Calu3 (cell line): ENCODE data around the gene RER1. TPM values are rescaled to one million over a fixed set of nuclear protein-coding genes. Genes with fewer than 3 reads are reported as not detected.

Experiments
- BruUV-seq: library from RNA; stranded (reverse); fragments of 400-500 nt; replicated peaks from 2 replicates; lab custom pipeline; 2021; lab: Mats Ljungman, UMichigan
- CTCF ChIA-PET: fragments of 300-600 bp; sonication (Branson Sonifier 250); formaldehyde crosslinking; loops from one replicate; lab custom pipeline; 2022; ENCODE audit warnings: antibody characterized with exemption; lab: Charles Lee
- DNase-seq: peaks from one replicate; pipeline ENCODE4 v3.0.0; 2022
- H3K27ac Mint-ChIP-seq: one replicate; pipeline ENCODE4 v1.8.0; 2022; ENCODE audit warnings: mixed read lengths; ENCODE audit not compliant: unreplicated experiment
- H3K27me3 Mint-ChIP-seq: one replicate; pipeline ENCODE4 v1.8.0; 2022; ENCODE audit warnings: mixed read lengths; ENCODE audit not compliant: unreplicated experiment
- H3K36me3 Mint-ChIP-seq: one replicate; pipeline ENCODE4 v1.8.0; 2022; ENCODE audit warnings: mild to moderate bottlenecking, moderate library complexity, mixed read lengths; ENCODE audit not compliant: insufficient read depth, unreplicated experiment
- H3K4me1 Mint-ChIP-seq: one replicate; pipeline ENCODE4 v1.8.0; 2022; ENCODE audit warnings: mild to moderate bottlenecking, low read depth, mixed read lengths; ENCODE audit not compliant: unreplicated experiment
- H3K4me3 Mint-ChIP-seq: one replicate; pipeline ENCODE4 v1.8.0; 2022; ENCODE audit warnings: mild to moderate bottlenecking, low read depth, moderate library complexity, mixed read lengths; ENCODE audit not compliant: unreplicated experiment
- H3K9me3 Mint-ChIP-seq: one replicate; pipeline ENCODE4 v1.8.0; 2022; ENCODE audit warnings: low read depth, mixed read lengths; ENCODE audit not compliant: unreplicated experiment
- CTCF ChIP-seq: fragments of 200-600 bp; IDR thresholded peaks from one replicate; pipeline ENCODE4 v1.8.0; 2022; ENCODE audit warnings: antibody characterized with exemption; ENCODE audit not compliant: unreplicated experiment
- intact Hi-C: fragments of 100-400 bp; cut with micrococcal nuclease; formaldehyde crosslinking; loops from one replicate; pipeline ENCODE4 v1.10.0; 2022; ENCODE audit not compliant: unreplicated experiment
- total RNA-seq: library from RNA; stranded (reverse); gene quantifications from 2 replicates; pipeline ENCODE4 v1.2.3, GENCODE V29; 2022

RER1 gene
- total RNA-seq, 1 experiment from 2014 or later, result 118 TPM

GRCh38 chr1:2358651-2359640 is 32.7 kb upstream of the RER1 start:
- DNase-seq, result no peak
- peaks cover 4% of the 10 kb centered on the region for H3K36me3 Mint-ChIP-seq
- no peak overlapping the region for H3K4me3 Mint-ChIP-seq
- BruUV-seq, result no TSS peak
- CTCF ChIA-PET, result no interaction called here
- H3K9me3 Mint-ChIP-seq, result peaks cover 2% of the 10 kb centered on the region
- no peaks in the 10 kb centered on the region for H3K27me3 Mint-ChIP-seq
- H3K4me1 Mint-ChIP-seq, result no peaks in the 10 kb centered on the region
- intact Hi-C loops, result no loop called here
- TF ChIP-seq CTCF, result no peak
- H3K27ac Mint-ChIP-seq, result no peak overlapping the region

- no peak overlapping the region for H3K27ac Mint-ChIP-seq
- DNase-seq, result no peak
- no peaks in the 10 kb centered on the region for H3K27me3 Mint-ChIP-seq
- no TSS peak for BruUV-seq
- H3K4me3 Mint-ChIP-seq, result no peak overlapping the region
- intact Hi-C loops, result no loop called here
- H3K4me1 Mint-ChIP-seq, result no peaks in the 10 kb centered on the region
- CTCF ChIA-PET, result no interaction called here
- H3K36me3 Mint-ChIP-seq, result peaks cover 4% of the 10 kb centered on the region
- TF ChIP-seq CTCF, result no peak
- H3K9me3 Mint-ChIP-seq, result peaks cover 3% of the 10 kb centered on the region
These were observed 30.9 kb upstream of the RER1 start for GRCh38 chr1:2360588-2361364.

- CTCF ChIA-PET, result no interaction called here
- H3K27me3 Mint-ChIP-seq, result no peaks in the 10 kb centered on the region
- intact Hi-C loops, result no loop called here
- no peak overlapping the region for H3K27ac Mint-ChIP-seq
- no peak for DNase-seq
- no peak for TF ChIP-seq CTCF
- no peaks in the 10 kb centered on the region for H3K4me1 Mint-ChIP-seq
- peaks cover 3% of the 10 kb centered on the region for H3K9me3 Mint-ChIP-seq
- H3K36me3 Mint-ChIP-seq, result peaks cover 4% of the 10 kb centered on the region
- BruUV-seq, result no TSS peak
- H3K4me3 Mint-ChIP-seq, result no peak overlapping the region
These were observed 27.7 kb upstream of the RER1 start for GRCh38 chr1:2363847-2364513.

GRCh38 chr1:2368053-2368744 is 23.4 kb upstream of the RER1 start:
- no peak for DNase-seq
- no TSS peak for BruUV-seq
- Mint-ChIP-seq H3K27me3 (no peaks in the 10 kb centered on the region), H3K9me3 (peaks cover 3% of the 10 kb centered on the region), H3K4me3 (no peak overlapping the region), H3K27ac (no peak overlapping the region), H3K36me3 (no peaks in the 10 kb centered on the region), H3K4me1 (no peaks in the 10 kb centered on the region)
- intact Hi-C loops, result no loop called here
- no peak for TF ChIP-seq CTCF
- CTCF ChIA-PET, result no interaction called here
